HuH-7.5 (cell line): Measurements from ENCODE around the gene SORT1.
"Not testable (repeated sequence)": the region's sequence is repeated elsewhere in the genome, so short reads cannot be mapped to it uniquely, and the experiment has no call there.

Source experiments
- DNase-seq: peaks from one replicate; pipeline ENCODE4 v3.0.0; 2011; ENCODE audit warnings: low spot score

Gene SORT1

GRCh38 chr1:109379907-109380306, 17.8 kb downstream of the SORT1 start:
- no peak for DNase-seq

DNA sequence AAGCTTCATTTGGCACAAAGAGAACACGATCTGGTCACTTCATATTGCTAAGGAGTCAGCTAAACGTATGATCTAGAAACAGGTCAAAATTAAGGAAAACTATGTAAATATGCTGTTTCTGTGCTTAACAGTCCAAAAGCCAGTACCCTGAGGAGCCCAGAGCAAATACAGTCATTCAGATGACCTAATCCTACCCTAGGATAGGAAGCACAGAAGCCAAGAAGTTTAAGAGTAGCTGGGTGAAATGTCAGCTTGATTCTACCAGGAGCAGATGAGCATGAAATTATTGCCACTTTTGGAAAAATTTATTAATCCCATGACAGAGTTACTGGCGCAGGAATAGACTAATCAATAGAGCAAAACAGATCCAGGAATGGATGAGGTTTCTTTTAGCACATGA, 18.3 kb downstream of the SORT1 start:
- no peak for DNase-seq

DNA sequence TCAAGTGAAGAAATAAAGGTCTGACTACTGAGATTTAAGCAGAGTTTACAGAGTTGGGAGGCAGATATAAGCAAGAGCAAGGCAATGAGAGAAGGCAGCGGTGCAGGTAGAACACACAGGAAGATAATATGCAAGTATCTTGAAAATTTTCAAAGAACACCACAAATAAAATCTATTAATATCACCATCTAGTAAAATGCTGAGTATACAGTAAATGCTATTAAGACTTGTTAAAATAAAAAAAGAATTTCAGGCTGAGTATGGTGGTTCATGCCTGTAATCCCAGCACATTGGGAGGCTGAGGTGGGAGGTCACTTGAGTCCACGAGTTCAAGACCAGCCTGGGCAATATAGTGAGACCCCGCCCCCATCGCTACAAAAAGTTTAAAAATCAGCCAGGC, 20.0 kb downstream of the SORT1 start:
- DNase-seq, result no peak

- not testable (repeated sequence) for DNase-seq
Observed at GRCh38 chr1:109373696-109374095, 24.0 kb downstream of the SORT1 start.

DNA sequence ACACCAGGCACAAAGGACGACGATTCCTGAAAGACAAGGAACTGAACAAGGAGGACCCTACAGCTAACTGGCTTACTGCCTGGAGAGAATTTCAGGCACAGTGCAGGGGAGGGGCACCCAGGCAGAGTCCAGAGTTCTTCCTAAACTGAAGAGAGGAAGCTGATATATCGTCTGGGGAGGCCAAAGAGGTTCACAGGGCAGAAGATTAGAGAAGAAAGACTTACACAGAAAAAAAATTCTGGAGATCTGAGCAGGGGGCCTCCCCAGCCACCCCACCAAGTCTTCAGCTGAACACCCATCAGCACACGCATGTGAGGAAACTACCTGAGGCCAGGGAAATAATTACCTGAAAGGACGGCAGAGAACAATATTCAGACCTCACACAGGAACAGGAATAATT, 24.6 kb downstream of the SORT1 start:
- DNase-seq, result no peak

DNA sequence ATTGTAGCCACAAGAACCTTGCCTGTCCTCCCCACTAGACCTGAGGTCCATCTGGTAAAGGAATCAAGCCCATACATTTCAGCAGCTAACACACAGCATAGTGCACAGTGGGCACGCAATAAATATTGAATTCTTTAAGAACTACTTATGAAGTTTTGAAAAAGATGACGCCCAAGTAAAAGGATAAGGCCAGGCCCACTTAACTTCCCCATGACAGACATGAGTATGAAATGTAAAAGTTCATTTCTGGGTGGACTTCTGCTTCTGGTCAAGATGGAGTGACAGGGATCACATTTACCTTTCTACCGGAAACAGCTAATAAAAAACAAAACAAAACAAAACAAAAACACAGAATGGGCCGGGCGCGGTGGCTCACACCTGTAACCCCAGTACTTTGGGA, 25.4 kb downstream of the SORT1 start:
- no peak for DNase-seq

- DNase-seq, result no peak
Observed at GRCh38 chr1:109371341-109371739, 26.4 kb downstream of the SORT1 start.

DNA sequence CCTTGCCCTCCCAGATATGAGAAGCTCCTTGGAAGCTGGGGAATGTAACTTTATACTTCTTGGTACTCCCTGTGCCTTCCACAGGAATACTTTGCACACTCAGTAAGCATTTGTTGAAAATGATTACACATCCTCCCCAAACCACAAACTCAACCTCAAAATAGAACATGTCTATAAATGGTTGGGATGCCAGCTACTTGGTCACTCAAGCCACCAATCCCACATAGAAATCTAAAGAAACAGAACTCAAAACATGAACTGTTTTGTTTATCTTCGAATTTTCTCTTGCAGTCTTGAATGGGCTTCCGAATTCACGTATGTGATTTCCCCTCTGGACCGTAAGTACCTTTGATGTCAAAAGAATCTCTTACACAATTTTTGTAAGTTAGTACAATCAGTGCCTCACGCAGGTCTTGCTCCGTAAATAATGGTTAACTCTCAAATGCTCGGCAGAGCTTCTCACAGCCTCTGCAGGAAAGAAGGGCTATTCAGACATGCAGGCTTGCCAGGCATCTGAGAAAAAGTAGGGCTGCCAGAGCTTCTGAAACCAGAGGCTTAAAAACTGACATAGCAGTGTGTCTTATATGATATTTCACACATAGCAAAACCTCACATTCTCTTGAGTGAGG, 26.9 kb downstream of the SORT1 start:
- no peak for DNase-seq

DNA sequence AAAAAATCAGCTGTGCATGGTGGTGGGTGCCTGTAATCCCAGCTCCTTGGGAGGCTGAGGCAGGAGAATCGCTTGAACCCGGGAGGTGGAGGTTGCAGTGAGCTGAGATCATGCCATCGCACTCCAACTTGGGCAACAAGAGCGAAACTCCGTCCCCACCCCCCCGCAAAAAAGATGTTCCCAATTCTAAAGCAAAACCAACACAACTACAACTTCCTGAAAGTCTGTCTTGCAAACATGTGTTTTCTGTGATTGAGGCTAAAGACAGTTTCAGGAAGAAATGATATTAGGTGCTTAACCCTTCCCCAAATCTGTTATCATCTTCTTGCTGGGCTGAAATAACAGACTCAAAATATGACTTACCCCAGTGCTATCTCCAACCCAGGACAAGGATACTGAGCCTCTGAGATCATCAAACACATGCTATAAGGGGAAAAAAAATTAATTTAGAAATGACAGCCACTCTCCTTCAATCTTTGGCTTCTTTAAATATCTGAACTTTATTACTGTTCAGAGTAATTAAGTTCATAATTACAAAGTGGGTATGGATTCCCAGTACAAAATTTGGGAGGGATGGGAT, 28.5 kb downstream of the SORT1 start:
- DNase-seq, result no peak

- no peak for DNase-seq
Observed at GRCh38 chr1:109368464-109368863, 29.3 kb downstream of the SORT1 start.

- DNase-seq, result no peak
Observed at GRCh38 chr1:109367626-109368025, 30.1 kb downstream of the SORT1 start.

DNA sequence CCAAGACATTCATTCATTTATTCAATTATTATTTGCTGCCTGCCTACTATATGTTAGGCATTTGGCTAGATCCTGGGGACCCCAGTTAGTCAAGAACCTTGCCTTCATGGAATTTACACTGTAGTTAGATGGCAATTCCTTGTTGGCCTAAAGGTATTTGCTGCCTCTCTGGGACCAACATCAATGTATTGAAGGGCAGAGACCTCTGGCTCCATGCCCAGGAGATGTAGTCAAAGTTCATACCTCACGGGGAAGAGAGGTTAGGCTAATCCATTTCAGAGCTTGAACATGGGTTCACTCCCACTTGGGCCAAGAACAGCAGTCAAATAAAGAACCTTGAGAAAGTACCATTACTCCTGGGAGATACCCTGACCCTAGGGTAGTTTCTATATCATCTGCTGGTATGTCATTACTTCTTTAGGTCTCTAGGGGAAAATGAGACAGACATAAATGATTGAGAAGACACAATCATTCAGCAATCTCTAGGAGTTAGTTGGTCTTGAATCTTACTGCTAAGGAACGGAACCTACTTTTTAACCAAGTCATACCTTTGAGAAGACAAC, 32.0 kb downstream of the SORT1 start:
- peak; percentile 37 for DNase-seq

GRCh38 chr1:109361649-109362048, 36.1 kb downstream of the SORT1 start:
- no peak for DNase-seq

DNA sequence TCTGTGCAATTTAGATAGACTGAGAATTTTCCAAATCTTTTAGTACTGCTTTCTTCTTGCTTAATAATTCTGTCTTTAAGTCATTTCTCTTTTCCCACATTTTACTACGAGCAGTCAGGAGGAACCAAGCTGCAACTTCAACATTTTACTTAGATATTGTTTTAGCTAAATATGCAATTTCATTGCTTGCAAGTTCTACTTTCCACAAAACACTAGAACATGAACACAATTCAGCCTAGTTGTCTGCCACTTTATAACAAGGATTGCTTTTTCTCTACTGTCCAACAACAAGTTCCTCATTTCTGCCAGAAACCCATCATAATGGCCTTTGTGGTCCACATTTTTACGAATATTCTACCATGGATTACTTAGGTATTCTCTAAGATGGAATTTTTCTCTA, 36.6 kb downstream of the SORT1 start:
- DNase-seq, result no peak

DNA sequence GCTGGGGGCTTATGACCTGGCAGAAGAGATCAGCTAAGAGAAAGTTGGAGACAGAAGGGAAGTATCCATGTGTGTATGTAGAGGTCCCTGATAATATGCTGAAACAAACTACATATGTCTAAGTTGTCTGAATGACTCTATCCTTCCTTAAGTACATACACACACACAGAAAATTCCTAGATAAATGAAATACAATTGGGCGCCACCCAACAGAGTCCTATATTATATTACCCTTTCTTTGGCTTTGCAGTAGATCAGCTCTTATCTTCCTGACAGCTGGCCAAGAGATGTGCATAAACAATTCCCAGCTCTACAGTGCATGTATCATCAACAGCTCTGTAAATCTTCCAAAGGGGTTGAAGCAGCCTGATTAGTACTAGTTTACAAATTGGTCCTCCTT, 40.1 kb downstream of the SORT1 start:
- no peak for DNase-seq

- DNase-seq, result no peak
Observed at GRCh38 chr1:109356915-109357314, 40.8 kb downstream of the SORT1 start.

GRCh38 chr1:109356505-109356904, 41.2 kb downstream of the SORT1 start:
- DNase-seq, result no peak

DNA sequence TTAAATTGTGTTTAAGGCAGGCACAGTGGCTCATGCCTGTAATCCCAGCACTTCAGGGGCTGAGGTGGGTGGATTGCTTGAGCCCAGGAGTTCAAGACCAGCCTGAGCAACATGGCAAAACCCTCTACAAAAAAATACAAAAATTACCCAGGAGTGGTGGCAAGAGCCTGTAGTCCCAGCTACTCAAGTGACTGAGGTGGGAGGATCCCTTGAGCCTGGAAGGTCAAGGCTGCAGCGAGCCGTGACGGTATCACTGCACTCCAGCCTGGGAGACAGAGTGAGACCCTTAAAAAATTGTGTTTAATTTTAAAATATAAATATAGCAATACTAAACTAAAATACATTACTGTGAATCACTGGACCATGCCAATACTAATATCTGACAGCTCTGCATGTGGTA, 42.8 kb downstream of the SORT1 start:
- no peak for DNase-seq

GRCh38 chr1:109351457-109351856, 46.3 kb downstream of the SORT1 start:
- no peak for DNase-seq

- DNase-seq, result no peak
Observed at GRCh38 chr1:109350655-109351054, 47.1 kb downstream of the SORT1 start.

DNA sequence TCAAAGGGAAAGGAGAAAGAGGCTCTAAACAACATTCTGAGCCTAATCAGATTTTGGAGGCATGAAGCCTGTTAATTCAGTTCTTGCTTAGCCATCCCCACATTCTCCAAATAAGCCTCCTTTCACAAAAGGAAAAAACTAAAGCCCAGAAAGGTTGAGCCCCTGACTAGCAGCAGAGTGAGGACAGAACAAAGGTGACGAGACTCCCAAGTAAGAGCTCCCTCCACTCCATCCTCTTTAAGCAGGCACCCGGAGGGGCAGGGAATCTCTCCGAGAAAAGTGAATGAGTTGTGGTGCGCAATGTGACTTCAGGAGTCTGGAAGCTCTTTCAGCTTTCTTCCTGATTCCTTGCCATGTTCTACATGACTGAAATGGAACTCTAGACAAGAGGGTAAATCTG, 47.5 kb downstream of the SORT1 start:
- no peak for DNase-seq

DNA sequence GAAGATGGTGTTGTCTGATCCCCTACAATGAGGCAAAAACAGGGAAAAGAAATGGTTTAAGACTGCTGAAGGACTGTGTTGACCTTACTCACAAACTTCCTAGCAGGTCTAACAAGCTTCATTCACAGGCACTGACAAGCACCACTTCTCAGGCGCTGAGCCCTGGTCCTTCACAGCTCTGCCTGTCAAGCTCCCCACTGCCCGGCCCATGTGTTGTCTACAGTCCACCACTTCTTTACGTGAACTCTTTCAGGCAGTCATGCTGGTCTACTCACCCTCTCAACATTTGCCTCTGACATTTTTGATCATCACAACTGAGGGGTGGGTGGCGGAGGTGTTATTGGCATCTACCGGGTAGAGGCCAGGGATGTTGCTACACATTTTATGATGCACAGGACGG, 50.2 kb downstream of the SORT1 start:
- DNase-seq, result no peak

DNA sequence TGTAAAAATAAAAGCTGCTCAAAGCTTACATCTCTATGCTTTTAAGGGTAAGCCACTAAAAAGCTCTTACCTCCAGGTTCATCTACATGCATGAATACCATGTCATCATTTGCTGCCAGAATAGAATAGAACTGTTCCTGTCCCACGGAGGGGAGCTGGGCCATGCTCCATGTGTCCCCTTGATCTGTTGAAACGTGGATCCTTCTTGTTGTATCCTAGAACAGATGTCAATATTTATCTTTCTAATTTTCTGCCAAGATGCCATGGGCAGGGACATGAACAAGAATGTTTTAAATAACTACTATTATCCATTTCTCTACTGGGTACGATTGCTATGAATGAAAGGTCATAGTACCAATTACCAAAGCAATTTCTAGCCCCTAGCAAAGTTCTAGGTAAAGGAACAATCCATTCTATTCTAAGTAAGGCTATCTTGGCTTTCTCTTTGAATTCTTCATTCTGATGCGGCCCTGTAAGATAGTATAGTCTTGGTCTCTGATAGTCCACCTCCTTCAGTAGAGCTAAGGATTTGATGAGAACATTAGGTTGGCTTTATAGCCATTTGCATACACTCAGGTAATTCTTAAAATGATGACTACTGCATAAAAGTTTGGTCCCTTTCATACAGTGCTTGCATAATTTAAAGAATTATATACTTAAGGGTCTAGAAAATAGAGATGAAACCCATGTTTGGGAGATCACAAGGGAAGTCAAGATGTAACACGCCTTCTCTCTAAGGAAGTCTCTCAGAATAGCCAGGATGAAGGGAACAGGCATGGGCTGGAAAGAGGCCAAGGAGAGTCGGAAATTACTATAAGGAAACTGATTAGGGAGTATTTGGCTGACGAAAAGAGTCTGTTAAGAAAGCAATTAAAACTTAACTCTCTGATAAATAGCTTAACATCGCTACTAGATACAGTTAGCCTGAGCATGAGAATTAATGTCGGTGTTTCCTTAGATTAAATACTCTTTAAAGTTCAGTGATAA, 55.5 kb downstream of the SORT1 start:
- no peak for DNase-seq
